ENCODE data around the gene FCAMR.
A peak's percentile ranks its signal among the peaks of the same experiment; 100 is the strongest.

The FCAMR gene

GRCh38 chr1:206998816-206999215 is 28.6 kb upstream of the FCAMR start:
- no peak for DNase-seq (ENCODE audit: low read depth in 2 of 2)

GRCh38 chr1:206992790-206993189 is 22.5 kb upstream of the FCAMR start:
- DNase-seq (ENCODE audit: low read depth in 2 of 2), result no peak

DNA sequence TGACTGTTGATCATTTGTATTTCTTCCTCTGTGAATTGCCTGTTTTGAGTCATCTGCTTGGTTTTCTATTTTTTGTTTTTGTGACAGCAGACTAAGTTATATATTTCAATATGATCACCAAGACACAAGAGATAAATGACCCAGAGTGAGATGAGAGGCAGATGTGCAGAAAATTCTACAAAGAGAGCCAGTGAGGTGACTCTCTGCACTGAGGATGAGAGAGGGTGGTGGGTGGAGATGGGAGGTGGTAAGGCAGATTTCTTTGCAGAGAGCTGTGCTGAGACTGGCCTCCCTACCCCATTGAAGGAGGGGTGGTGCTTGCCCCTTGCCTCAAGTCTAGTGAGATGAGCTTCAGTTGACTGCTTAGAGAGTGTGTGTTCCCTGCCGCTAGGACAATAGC is 17.6 kb upstream of the FCAMR start:
- DNase-seq (ENCODE audit: low read depth in 2 of 2), result no peak

- DNase-seq (ENCODE audit: low read depth in 2 of 2), result no peak
Observed at GRCh38 chr1:206986885-206987284, 16.6 kb upstream of the FCAMR start.

- no peak for DNase-seq (ENCODE audit: low read depth in 2 of 2)
Observed at GRCh38 chr1:206986402-206986801, 16.1 kb upstream of the FCAMR start.

- no peak for DNase-seq (ENCODE audit: low read depth in 2 of 2)
Observed at GRCh38 chr1:206985162-206985749, 15.0 kb upstream of the FCAMR start.

- DNase-seq (ENCODE audit: low read depth in 2 of 2), result peak in 1 of 2 donors; percentile 25
Observed at GRCh38 chr1:206982216-206982615, 12.0 kb upstream of the FCAMR start.

DNA sequence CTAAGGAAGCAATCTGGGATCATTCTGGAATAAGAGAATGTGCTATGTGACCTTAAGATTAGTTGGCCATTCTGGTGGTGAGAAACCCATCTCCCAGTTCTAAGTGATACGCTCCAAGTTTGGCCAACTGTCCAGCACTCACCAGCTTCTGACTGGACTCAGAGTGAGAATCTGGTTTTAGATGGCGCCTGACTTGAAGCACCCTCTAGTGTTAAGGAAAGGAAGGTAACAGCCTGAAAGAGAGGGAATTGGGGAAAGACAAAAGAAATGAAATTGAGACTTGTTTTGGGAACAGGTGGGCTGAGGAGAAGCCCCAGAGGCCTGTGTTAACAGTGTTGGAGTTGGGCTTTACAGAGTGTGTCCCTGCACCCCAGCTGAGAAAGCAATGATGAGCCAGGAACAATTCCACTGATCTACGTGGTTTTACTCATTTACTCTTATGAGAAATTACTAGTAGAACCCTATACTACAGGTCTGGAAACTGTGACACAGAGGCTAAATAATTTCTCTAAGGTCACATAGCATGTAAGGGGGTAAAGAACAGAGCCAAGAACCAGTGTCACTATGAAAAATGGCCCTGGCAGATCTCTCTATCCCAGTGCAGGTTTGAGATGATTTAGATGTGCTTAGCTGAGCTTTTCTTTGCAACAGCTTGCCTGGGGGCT is 9.3 kb upstream of the FCAMR start:
- DNase-seq (ENCODE audit: low read depth in 2 of 2), result no peak

DNA sequence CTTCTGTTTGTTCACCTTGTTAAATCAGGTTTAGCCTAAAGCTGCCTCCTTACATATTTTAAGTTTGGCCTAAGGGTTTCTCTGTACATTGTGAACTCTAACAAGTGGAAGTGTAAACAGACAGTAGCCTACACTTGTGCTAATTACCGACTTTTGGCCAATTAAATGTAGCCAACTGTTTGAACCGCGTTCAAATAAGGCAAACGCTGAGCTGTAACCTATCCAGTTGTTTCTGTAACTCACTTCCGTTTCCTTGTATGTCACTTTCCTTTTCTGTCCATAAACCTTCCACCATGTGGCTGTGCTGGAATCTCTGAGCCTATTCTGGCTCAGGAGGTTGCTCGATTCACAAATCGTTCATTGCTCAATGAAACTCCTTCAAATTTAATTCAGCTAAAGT is 8.0 kb upstream of the FCAMR start:
- no peak for DNase-seq (ENCODE audit: low read depth in 2 of 2)

DNA sequence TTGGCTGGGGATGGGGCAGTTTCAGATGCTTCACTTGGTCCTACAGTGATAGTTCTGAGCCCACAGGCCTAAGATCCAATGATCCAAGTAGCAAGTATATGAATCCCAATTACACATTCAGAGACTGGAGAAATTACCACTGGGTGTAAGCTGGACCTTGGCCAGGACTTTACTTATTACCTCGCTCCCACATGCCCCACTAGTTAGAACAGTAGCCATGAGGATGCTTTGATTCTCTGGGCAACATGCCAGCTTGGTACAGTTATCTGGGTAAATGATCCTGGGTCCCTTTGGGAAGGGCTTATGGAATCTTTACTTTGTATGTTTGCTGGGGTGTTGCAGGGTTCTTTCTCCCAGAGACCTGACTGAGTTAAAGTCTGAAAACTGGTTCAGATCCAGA is 5.0 kb upstream of the FCAMR start:
- no peak for DNase-seq (ENCODE audit: low read depth in 2 of 2)

GRCh38 chr1:206974140-206974539 is 3.9 kb upstream of the FCAMR start:
- DNase-seq (ENCODE audit: low read depth in 2 of 2), result no peak

GRCh38 chr1:206972728-206973127 is 2.5 kb upstream of the FCAMR start:
- DNase-seq (ENCODE audit: low read depth in 2 of 2), result no peak

DNA sequence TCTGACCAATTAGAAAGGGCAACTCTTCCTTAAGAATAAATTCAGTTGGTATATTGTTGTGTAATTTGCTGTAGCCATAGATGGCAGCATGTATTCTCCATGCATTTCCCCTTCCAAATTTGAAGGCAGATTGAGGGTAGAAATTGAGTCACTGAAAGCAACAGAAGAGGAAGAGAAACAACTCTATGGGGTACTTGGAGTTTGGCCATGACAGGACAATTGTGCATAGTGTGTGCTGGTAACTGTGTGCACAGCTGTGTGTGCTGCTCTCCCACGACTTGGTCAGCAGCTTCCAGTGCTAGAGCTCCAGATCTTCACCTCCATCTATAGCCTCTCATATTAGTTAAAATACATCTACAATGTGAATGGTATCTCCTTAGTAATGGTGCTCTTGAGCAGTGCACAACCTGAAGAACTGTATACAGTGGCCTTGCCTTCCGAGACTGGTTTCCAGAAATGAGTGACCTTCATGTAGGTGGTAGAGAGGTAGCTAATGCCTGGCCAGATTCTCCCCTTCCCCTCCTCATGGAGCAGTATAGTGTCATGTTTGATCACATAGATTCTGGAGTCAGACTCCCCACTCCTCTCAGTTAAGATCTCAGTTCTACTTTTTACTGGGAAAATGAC is 882 bp upstream of the FCAMR start:
- DNase-seq (ENCODE audit: low read depth in 2 of 2), result no peak

DNA sequence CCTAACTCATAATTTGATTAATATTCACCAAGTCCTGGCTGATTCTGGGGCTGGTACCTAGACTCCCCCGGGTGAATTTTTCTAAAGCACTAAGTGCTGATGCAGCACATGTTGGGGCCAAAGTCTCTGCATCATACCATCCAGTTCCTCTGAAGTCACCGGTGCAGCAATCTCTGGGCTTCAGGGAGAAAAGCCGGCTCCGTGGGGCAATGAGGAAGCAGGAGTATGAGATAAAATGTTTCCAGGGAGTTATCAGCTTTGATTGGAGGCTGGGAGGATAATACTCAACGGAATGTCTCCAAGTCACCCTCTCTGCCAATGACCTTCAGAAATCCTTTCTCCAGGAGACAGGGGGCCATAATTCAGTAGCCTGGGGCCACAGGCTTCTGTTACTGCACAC is 1.2 kb downstream of the FCAMR start:
- DNase-seq (ENCODE audit: low read depth in 2 of 2), result no peak

GRCh38 chr1:206967096-206967849 is 3.0 kb downstream of the FCAMR start:
- DNase-seq (ENCODE audit: low read depth in 2 of 2), result no peak

DNA sequence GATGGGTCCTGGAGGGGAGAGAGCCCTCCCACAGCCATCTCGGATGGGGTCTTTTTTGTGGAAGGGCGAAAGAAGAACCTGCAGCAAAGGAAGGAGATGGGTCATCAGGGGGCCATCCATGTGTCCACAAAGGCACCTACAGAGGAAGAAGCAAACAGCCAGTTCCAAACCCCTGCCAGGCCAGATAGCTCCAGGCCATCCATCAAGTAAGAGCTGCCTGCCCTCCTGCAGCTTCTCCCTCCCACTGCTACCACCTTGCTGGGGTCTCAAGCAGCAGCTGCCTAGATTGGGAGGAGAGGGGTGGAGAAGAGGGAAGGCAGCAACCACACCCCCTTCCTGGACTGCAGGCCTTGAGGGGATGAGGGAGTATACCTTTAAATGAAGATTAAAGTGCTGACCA is 4.5 kb downstream of the FCAMR start:
- DNase-seq (ENCODE audit: low read depth in 2 of 2), result no peak

- DNase-seq (ENCODE audit: low read depth in 2 of 2), result no peak
Observed at GRCh38 chr1:206963740-206964139, 6.5 kb downstream of the FCAMR start.

DNA sequence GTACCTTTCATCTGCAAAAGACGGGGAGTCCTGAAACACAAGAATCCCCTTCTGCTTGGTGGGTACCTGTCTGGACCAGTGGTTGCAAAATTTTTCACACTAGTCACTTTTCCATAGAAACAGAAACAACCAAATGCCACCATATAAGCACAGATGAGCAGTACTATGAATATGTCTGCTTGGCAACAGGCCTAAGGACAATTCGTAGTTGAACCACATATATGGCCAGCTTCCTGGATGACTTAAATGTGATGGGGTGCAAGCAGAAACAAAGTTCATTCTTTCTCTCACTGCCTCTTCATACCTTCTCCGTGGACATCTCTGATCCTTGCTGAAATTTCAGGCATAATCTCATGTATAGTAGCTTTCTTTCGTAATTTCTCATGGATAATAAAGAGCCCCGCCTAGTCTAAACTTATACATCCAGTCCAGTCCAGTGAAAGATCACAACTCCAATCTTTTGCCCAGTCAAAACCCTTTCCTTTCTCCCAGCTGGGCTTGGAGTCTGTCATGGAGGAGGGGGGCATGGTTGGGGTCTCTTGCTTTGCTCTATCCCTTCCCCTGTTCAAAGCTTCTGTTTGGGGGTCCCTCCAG is 7.0 kb downstream of the FCAMR start:
- no peak for DNase-seq (ENCODE audit: low read depth in 2 of 2)

GRCh38 chr1:206962272-206962671 is 8.0 kb downstream of the FCAMR start:
- DNase-seq (ENCODE audit: low read depth in 2 of 2), result no peak

DNA sequence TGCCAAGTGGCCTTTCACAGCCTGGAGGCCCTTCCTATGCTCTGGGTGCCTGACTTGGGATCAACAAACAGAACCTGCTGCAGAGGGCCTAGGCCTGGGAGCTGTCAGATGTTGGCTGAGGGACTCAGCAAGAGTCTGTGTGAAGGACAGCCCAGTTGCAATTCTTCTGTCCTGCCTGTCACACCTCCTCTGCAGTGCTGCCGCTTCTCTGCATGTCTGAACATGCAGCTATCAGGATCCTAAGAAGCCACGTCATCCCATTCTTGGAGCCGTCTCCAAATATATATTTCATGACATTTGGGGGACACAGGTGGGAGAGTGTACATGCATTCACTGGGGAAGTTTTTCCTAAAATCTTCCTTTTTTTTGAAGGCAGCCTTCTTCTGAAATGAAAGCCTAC is 8.6 kb downstream of the FCAMR start:
- DNase-seq (ENCODE audit: low read depth in 2 of 2), result no peak

DNA sequence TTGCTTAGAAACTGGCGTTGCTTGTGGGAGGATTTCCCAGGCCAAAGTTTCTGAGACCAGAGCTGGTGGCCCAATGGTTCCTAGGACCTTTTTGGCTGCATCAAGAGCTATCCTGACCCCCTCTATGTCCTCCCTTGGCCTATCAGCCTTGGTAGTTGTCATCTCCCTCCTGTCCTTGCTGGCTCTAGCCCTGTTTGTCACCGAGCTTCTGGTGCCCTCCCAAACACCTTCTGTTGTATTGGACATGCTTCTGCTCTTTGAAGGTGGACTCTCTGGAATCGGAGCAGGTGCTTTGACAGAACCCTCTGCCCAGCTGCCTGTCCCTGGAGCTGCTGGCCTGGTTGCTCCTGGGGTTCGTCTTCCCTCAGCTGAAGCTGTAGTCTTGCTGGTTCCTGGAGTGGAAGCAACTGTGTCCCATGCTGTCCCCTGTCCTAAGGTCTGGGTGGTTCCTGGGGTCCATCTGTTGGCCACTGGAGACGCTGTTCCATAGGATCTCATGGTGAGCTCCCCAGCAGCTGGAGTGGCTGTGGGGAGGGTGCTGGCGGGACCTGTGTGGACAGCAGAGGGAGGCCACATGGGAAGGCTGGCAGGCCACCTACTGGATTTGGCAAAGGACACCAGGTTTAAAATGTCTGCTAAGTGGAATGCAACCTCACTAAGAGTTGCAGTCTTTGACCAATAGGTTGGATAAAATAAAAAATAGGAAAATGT is 9.4 kb downstream of the FCAMR start:
- DNase-seq (ENCODE audit: low read depth in 2 of 2), result no peak

GRCh38 chr1:206958144-206958543 is 12.1 kb downstream of the FCAMR start:
- DNase-seq (ENCODE audit: low read depth in 2 of 2), result no peak

All from stimulated activated CD8-positive, alpha-beta memory T cell treated with anti-CD3 and anti-CD28 coated beads, Interleukin-15, amount 100 ng/mL, for 48 hours (primary cell).